HFF-Myc (cell line): ENCODE results near the gene TRMT10A.

Experiments
- DNase-seq: peaks from one replicate; pipeline ENCODE4 v3.0.0-alpha.2; 2011; ENCODE audit warnings: low read depth; ENCODE audit errors: extremely low read depth
- H3K4me3 ChIP-seq: replicated peaks from 2 replicates; pipeline ENCODE4 v1.5.1; 2011; ENCODE audit warnings: low read depth, mild to moderate bottlenecking, control low read depth, low read length
- TF ChIP-seq, protein P1 (sequence below): IDR thresholded peaks from 2 replicates; pipeline ENCODE4 v1.5.1; 2012; ENCODE audit warnings: mild to moderate bottlenecking, low read depth, low read length, control low read depth; ENCODE audit errors: missing control alignments

The TRMT10A gene

DNA sequence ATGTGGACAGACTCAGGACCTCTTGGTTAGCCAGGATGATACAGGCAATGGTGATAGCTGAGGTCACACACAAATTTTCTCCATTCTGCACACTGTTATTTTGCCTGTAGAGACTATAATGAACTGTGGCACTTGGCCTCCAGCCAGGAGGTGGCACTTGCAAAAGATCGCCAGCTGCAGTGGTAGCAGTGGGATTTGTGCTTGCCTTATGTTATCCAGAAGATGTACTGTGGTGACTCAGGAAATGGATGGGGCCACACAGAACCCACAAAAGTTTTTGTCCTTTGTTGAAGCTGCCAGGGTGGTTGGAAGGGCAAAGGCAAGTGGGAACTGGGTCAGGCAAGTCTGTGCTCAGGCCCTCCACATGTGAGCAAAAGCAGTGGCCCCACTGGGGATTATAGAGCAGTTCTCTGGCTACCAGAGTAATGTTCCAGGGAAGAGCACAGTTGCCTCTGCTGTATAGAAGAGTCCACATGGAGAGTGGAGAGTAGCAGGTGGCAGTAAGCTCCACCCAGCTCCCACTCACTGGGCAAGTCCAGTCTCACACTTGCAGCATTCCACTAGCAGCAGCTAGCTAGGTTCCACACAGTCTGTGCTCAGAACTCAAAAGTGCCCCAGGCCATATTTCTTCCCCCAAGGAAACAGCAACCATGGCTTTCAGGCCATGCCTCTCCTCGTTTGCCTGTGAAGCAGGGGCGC is 58.9 kb downstream of the TRMT10A start:
- TF ChIP-seq, protein P1, sequence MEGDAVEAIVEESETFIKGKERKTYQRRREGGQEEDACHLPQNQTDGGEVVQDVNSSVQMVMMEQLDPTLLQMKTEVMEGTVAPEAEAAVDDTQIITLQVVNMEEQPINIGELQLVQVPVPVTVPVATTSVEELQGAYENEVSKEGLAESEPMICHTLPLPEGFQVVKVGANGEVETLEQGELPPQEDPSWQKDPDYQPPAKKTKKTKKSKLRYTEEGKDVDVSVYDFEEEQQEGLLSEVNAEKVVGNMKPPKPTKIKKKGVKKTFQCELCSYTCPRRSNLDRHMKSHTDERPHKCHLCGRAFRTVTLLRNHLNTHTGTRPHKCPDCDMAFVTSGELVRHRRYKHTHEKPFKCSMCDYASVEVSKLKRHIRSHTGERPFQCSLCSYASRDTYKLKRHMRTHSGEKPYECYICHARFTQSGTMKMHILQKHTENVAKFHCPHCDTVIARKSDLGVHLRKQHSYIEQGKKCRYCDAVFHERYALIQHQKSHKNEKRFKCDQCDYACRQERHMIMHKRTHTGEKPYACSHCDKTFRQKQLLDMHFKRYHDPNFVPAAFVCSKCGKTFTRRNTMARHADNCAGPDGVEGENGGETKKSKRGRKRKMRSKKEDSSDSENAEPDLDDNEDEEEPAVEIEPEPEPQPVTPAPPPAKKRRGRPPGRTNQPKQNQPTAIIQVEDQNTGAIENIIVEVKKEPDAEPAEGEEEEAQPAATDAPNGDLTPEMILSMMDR, result no peak
- H3K4me3 ChIP-seq, result no peak overlapping the region
- no peak for DNase-seq
